ENCODE data around the gene CBFA2T2.
A peak's percentile ranks its signal among the peaks of the same experiment; 100 is the strongest.
"Not testable (repeated sequence)": the region's sequence is repeated elsewhere in the genome, so short reads cannot be mapped to it uniquely, and the experiment has no call there.

The CBFA2T2 gene

DNA sequence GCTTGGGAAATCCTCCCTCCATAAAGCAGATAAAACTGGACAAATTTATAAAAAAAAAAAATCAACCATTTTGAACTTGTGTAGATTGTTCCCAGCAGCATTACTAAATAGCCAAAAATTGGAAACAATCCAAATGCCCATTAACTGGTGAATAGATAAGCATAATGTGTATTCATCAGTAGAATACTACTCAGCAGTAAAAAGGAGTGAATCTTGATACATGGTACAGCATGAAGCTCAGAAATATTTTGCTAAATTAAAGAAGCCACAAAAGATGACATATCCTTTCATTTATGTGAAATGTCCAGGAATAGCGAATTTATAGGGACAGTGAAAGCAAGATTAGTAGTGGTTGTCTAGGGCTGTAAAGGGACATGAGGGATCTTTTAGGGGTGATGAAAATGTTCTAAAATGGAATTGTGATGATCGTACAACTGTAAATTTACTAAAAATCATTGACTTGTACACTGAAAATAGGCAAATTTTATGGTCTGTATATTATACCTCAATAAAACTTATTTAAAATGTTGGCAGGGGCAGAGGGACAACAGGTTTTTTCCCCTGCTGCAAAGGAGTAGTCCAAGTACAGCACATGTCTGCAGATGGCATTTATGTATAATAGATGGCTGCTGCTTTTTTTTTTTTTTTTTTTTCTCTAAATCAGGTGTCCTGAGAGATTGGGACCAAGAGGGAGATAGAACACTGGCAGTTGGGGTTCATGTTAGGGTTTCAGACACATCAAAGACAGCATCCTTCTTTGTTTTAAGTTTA lies 59.5 kb downstream of the CBFA2T2 start:
- no peak for DNase-seq (ENCODE audit: low read depth in 3 of 3)

DNA sequence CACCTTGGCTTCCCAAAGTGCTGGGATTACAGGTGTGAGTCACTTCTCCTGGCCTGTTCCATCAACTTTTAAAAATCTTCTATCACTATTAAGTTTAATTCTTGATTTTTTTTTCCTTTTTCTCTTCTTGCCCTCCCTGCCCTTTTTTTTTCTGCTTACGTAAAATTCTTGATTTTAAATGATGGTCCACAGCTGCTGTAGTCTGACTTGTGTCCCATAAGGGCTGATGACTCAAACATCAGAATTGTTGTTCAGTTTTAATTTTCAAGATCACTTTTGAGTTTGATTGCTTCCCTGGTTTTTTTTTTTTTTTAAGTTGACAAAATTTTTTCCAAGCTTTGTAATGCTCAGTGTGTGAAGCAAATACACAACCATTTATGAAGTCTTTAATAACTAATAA lies 61.9 kb downstream of the CBFA2T2 start:
- DNase-seq (ENCODE audit: low read depth in 3 of 3): no peak

DNA sequence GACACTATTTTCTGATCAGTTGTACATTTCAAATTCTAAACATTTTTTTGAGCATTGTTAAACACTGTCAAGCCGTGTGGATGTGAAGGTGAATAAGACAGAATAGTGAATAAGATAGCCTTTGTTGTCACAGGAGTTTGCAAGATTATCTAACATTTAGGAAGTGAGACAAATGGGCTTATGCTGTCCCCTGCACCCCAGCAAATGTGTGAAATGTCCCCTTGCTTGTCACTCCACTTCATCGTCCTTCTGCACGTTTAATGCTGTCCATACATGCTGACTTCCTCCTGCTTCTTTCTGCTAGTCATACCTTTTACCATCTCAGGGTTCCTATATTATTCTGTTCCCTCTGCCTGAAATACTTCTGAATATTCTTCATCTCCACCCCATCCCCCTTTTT lies 62.6 kb downstream of the CBFA2T2 start:
- no peak for DNase-seq (ENCODE audit: low read depth in 3 of 3)

- no peak for DNase-seq (ENCODE audit: low read depth in 3 of 3)
Observed at GRCh38 chr20:33553516-33553915, 63.6 kb downstream of the CBFA2T2 start.

- DNase-seq (ENCODE audit: low read depth in 3 of 3): peak in 1 of 3 experiments; percentile 5
Observed at GRCh38 chr20:33554914-33555420, 65.1 kb downstream of the CBFA2T2 start.

DNA sequence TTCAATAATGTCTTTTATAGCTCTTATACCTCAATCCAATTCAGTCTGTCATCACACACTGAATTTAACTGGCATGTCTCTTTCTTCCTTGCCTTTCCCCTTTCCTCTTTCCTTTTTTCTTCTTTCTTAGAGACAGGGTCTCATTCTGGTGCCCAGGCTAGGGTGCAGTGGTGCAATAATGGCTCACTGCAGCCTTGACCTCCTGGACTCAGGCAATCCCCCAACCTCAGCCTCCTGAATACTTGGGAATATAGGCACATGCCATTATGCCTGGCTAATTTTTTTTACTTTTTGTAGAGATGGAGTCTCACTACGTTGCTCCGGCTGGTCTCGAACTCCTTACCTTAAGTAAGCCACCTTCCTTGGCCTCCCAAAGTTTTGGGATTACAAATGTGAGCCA lies 65.9 kb downstream of the CBFA2T2 start:
- DNase-seq (ENCODE audit: low read depth in 3 of 3): no peak

DNA sequence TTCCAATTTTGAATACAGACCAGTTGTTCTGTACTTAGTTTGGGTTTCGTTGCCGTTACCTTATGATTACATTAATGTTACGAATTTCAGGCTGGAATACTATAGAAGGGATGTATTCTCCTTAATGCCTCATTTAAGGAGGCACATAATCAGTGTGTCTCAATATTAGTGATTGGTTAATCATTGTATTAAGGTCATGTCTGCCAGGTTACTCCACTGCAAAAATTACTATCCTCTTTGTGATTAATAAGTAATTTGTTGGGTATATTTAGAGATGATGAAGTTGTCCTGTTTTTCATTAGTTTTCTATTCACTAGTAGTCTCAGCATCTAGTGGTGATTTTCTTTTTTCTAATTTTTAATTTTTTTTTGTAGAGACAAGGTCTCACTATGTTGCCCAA lies 66.3 kb downstream of the CBFA2T2 start:
- no peak for DNase-seq (ENCODE audit: low read depth in 3 of 3)

DNA sequence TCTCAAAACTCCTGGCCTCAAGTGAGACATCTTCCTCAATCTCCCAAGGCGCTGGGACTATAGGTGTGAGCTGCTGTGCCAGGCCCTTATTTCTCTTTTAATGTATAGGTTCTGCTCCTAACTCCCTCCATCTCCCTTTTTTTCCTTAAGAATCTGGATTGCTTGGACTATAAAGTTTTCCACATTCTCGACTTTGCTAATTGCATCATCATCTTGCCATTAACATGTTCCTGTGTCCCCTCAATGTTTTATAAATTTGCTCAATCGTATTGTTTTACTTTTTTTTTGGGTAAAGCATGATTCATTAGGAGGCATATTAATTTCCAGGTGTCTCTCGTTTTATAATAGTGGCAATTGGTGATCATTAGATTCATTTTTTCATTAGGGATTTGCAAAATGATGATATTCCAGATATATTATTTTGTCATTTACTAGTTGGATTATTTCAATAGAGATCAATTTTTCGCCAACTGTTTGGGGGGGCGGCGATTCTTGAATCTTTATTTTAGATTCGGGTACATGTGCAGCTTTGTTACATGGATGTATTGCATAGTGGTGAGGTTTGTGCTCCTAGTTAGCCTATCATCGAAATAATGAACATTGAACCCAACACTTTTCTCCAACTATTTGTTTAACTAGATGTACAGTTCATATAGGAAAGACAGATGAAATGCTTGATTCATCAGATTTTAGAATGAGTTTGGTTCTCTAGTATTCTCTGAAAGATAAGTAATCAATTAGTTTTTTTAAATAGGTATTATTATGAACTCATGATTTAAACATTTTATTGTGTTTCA lies 68.7 kb downstream of the CBFA2T2 start:
- no peak for DNase-seq (ENCODE audit: low read depth in 3 of 3)

DNA sequence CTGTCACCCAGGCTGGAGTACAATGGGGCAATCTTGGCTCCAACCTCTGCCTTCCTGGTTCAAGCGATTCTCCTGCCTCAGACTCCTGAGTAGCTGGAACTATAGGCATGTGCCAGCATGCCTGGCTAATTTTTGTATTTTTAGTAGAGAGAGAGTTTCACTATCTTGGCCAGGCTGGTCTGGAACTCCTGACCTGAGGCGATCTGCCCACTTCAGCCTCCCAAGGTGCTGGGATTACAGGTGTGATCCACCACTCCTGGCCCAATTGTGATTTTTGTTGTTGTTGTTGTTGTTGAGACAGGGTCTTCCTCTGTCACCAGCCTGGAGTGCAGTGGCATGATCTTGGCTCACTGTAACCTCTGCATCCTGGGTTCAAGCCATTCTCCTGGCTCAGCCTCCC lies 69.3 kb downstream of the CBFA2T2 start:
- DNase-seq (ENCODE audit: low read depth in 3 of 3): no peak

GRCh38 chr20:33560026-33560425 lies 70.1 kb downstream of the CBFA2T2 start:
- DNase-seq (ENCODE audit: low read depth in 3 of 3): no peak

DNA sequence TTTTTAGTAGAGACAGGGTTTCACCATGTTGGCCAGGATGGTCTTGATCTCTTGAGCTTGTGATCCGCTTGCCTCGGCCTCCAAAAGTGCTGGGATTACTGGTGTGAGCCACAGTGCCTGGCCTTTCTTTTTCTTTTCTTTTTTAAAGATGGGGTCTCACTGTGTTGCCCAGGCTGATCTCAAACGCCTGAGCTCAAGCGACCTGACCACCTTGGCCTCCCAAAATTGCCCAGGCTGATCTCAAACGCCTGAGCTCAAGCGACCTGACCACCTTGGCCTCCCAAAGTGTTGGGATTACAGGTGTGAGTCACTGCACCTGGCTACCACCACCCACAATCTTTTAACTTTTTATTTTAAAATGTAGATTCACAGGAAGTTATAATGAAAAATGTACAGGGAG lies 71.2 kb downstream of the CBFA2T2 start:
- not testable (repeated sequence) for DNase-seq (ENCODE audit: low read depth in 3 of 3)

GRCh38 chr20:33561692-33562601 lies 72.1 kb downstream of the CBFA2T2 start:
- DNase-seq (ENCODE audit: low read depth in 3 of 3): no peak

GRCh38 chr20:33563788-33564187 lies 73.9 kb downstream of the CBFA2T2 start:
- no peak for DNase-seq (ENCODE audit: low read depth in 3 of 3)

DNA sequence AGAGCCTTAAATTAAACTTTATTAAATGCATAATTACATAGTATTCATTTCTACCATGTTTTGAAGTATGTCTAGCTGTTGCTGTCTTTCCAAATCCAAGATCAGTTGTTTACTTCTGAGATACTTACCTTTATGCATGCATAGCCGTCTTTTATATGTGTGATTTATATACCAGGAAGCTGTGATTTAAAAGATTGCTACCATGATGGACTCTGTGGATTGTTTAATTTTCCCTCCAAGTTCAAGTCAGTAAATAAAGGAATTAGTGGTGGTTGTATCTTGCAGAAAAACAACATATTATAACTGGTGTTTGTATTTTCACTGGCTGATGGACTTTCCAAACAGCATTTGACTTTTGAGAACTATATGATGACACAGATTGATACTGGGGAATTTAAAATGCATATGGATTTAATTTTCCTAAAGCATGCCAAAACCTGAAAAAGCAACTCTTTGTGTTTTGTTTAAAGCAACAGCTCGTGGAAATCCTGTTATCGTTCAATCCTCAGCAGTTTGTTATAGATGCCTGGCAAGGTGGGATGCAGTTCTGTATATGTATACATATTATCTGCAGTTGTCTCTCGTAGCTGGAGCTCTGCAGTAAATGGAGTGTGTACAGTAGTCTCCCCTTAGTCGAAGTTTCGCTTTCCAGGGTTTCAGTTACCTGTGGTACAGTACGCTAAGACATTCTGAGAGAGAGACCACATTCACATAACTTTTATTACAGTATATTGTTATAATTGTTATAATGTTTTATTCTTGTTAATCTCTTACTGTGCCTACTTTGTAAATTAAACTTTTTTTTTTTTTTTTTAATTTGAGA lies 77.1 kb downstream of the CBFA2T2 start:
- no peak for DNase-seq (ENCODE audit: low read depth in 3 of 3)

- DNase-seq (ENCODE audit: low read depth in 3 of 3): no peak
Observed at GRCh38 chr20:33567949-33568348, 78.1 kb downstream of the CBFA2T2 start.

DNA sequence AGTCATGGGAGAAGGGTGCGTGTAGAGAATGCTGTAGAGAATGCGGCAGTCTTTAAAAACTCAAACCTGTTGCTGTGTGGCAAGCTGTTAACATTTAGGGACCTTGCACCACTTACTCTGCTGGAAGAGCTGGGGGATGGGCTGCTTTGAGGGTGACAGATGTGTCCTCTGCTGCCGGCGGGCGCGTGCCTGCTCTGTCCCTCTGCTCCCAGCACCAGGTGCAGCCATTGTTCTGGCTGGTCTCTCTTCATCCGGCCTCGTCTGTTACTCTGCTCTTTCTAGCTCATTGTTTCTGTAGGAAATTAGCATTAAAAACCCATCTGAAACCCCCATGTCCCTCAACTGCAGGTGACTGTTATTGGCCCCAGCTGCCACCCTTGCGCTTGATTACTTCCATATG lies 78.5 kb downstream of the CBFA2T2 start:
- no peak for DNase-seq (ENCODE audit: low read depth in 3 of 3)

- DNase-seq (ENCODE audit: low read depth in 3 of 3): no peak
Observed at GRCh38 chr20:33568868-33569801, 79.2 kb downstream of the CBFA2T2 start.

GRCh38 chr20:33569802-33570391 lies 80.0 kb downstream of the CBFA2T2 start:
- DNase-seq (ENCODE audit: low read depth in 3 of 3): no peak

- DNase-seq (ENCODE audit: low read depth in 3 of 3): no peak
Observed at GRCh38 chr20:33570743-33571142, 80.8 kb downstream of the CBFA2T2 start.

Data from stimulated activated CD4-positive, alpha-beta T cell treated with anti-CD3 and anti-CD28 coated beads, TNF-alpha, amount 100 ng/mL, for 4 hours (primary cell).